HuH-7.5 (cell line): ENCODE measurements around the gene KIR2DL1.
"Not testable (repeated sequence)": the region's sequence is repeated elsewhere in the genome, so short reads cannot be mapped to it uniquely, and the experiment has no call there.

ENCODE experiments used
- DNase-seq: peaks from one replicate; pipeline ENCODE4 v3.0.0; 2011; ENCODE audit warnings: low spot score

The KIR2DL1 gene

GRCh38 chr19:54769646-54770045 is at the start of gene KIR2DL1:
Gene KIR2DL1, plus strand, starts transcription at chr19:54769793. Its CDS starts 58 bp downstream, at chr19:54769851.
- DNase-seq = not testable (repeated sequence)

GRCh38 chr19:54724142-54724541 is 45.5 kb upstream of the KIR2DL1 start, which contains the start of gene KIR3DL3:
Gene KIR3DL3, plus strand, starts transcription at chr19:54724442. Its CDS starts 55 bp downstream, at chr19:54724497.
- no peak for DNase-seq

GRCh38 chr19:54724644-54725043 is 44.9 kb upstream of the KIR2DL1 start:
- DNase-seq = no peak

GRCh38 chr19:54725321-54725720 is 44.3 kb upstream of the KIR2DL1 start:
- DNase-seq = no peak

GRCh38 chr19:54727562-54727961 is 42.0 kb upstream of the KIR2DL1 start:
- DNase-seq = no peak

- DNase-seq = no peak
Observed at GRCh38 chr19:54728167-54728566, 41.4 kb upstream of the KIR2DL1 start.

GRCh38 chr19:54729416-54730188 is 40.0 kb upstream of the KIR2DL1 start:
- DNase-seq = no peak

GRCh38 chr19:54731191-54731590 is 38.4 kb upstream of the KIR2DL1 start:
- no peak for DNase-seq

- not testable (repeated sequence) for DNase-seq
Observed at GRCh38 chr19:54738306-54738705, 31.3 kb upstream of the KIR2DL1 start, which contains the start of gene KIR2DL3. Gene KIR2DL3, plus strand, starts transcription at chr19:54738513. Its CDS starts 33 bp downstream, at chr19:54738546.

- no peak for DNase-seq
Observed at GRCh38 chr19:54738715-54739114, 30.9 kb upstream of the KIR2DL1 start.

GRCh38 chr19:54739587-54740497 is 29.8 kb upstream of the KIR2DL1 start:
- DNase-seq = no peak

GRCh38 chr19:54741950-54742349 is 27.6 kb upstream of the KIR2DL1 start:
- DNase-seq = not testable (repeated sequence)

- not testable (repeated sequence) for DNase-seq
Observed at GRCh38 chr19:54744080-54744479, 25.5 kb upstream of the KIR2DL1 start.

GRCh38 chr19:54747614-54748322 is 21.8 kb upstream of the KIR2DL1 start:
- DNase-seq = not testable (repeated sequence)

- not testable (repeated sequence) for DNase-seq
Observed at GRCh38 chr19:54750276-54750675, 19.3 kb upstream of the KIR2DL1 start.

- not testable (repeated sequence) for DNase-seq
Observed at GRCh38 chr19:54756204-54757110, 13.1 kb upstream of the KIR2DL1 start.

- not testable (repeated sequence) for DNase-seq
Observed at GRCh38 chr19:54758577-54758976, 11.0 kb upstream of the KIR2DL1 start.

- DNase-seq = not testable (repeated sequence)
Observed at GRCh38 chr19:54764219-54764618, 5.4 kb upstream of the KIR2DL1 start.

- DNase-seq = not testable (repeated sequence)
Observed at GRCh38 chr19:54766464-54766863, 3.1 kb upstream of the KIR2DL1 start.

GRCh38 chr19:54770511-54770910 is 918 bp downstream of the KIR2DL1 start:
- not testable (repeated sequence) for DNase-seq
